ENCODE results near the gene PRR33. TPM values are rescaled to one million over a fixed set of nuclear protein-coding genes. Genes with fewer than 3 reads are reported as not detected.

Gene PRR33
- total and polyA plus RNA-seq, 10 of the 15 experiments (the other 5 are each of a cell fraction or from before 2014, with no cell fraction given), result 0.02 to 1.0 (median 0.38) TPM; not detected in 6

DNA sequence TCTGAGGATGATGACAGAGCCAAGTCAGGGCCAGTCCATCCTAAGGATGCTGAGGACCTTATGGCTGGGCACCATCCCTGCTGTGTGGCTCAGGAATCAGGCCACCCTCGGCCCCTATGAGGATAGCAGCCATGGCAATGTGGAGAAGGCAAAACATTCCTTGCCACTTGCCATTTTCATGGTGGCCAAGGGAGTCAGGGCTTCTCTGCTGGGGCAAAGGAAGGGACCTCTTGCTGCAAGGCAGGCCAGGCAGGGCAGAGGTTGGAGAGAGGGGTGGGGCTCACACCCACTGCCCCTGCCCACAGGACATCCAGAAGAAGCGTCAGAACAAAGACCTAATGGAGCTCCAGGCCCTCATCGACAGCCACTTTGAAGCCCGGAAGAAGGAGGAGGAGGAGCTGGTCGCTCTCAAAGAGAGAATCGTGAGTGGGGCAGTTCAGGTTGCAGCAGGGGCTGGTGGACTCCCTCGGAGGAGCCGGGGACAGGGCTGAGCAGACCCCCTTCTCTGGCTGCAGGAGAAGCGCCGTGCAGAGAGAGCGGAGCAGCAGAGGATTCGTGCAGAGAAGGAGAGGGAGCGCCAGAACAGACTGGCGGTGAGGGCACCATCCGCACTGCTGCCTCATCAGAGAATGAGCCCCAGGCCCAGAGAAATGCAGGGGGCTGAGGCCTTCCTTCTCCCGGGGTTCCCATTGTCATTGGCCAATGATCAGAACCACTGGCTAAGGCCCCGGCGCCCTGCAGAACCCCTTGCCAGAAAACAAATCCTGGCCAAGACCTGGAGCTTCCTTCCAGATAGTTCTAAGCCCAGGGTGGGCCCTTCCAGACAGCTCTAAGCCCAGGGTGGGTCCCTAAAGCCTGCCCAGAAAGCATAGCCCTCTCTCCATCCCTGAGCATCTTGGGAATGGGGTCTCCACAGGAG lies 42.0 kb upstream of the PRR33 start:
- ChIA-PET POLR2A (no interaction called here), RAD21 (ENCODE audit: unreplicated experiment) (no interaction called here), CTCF (interaction anchor here (2.1 kb wide), 1 partner anchor 218 kb away, joined by 7 read pairs; no protein-coding TSS in a partner anchor), SMC1A (ENCODE audit: uncharacterized antibody, unreplicated experiment) (no interaction called here)
- no peaks in the 10 kb centered on the region for H4K20me1 ChIP-seq (ENCODE audit: control insufficient read depth, insufficient read depth)
- no peak overlapping the region for H3K4me2 ChIP-seq (ENCODE audit: control insufficient read depth, insufficient read depth)
- no peak overlapping the region for H3K4me3 ChIP-seq
- H3K36me3 ChIP-seq (ENCODE audit: control insufficient read depth in 2 of 2, insufficient read depth in 2 of 2, low read length in 1 of 2), result no peaks in the 10 kb centered on the region
- no peak overlapping the region for H3K9ac ChIP-seq (ENCODE audit: control insufficient read depth, insufficient read depth, low read length)
- no peaks in the 10 kb centered on the region for H3K79me2 ChIP-seq (ENCODE audit: control insufficient read depth, insufficient read depth, low read length)
- FAIRE-seq (no peak), DNase-seq (ENCODE audit: low read depth, low spot score) (no peak), ATAC-seq (no peak)
- intact Hi-C loops (cut with micrococcal nuclease; ENCODE audit: unreplicated experiment), result no loop called here
- in situ Hi-C loops (cut with MboI), result no loop called here
- no peaks in the 10 kb centered on the region for H3K9me3 ChIP-seq (replicated peaks; ENCODE audit: control insufficient read depth, insufficient read depth, low read length)
- no peaks in the 10 kb centered on the region for H3K27me3 ChIP-seq (replicated peaks in 1 of 2; ENCODE audit: control insufficient read depth in 2 of 2, insufficient read depth in 2 of 2, low read length in 1 of 2)
- no peaks in the 10 kb centered on the region for H3K4me1 ChIP-seq (ENCODE audit: control insufficient read depth, insufficient read depth, low read length)
- H2AFZ ChIP-seq (ENCODE audit: control insufficient read depth, low read depth, low read length), result no peak overlapping the region
- whole genome bisulfite sequencing (ENCODE audit: insufficient coverage, insufficient replicate concordance, low lambda C conversion rate, missing lambda C conversion rate), result 49% methylated on average over 18 of the region's 18 CpGs
- TF ChIP-seq SREBF2 (IDR thresholded peaks at IDR 0.05; ENCODE audit: low read length), result no peak
- no peak for TF ChIP-seq BMI1 (IDR thresholded peaks at IDR 0.05; ENCODE audit: borderline replicate concordance)
- no peak for TF ChIP-seq BRCA1 (IDR thresholded peaks at IDR 0.05; ENCODE audit: low read depth, low read length)
- TF ChIP-seq NRF1 (conservative IDR thresholded peaks at IDR 0.05; ENCODE audit: low read depth, low read length), result no peak
- no peak for TF ChIP-seq MYB (IDR thresholded peaks at IDR 0.05; ENCODE audit: borderline replicate concordance, low read depth, low read length)
- TF ChIP-seq TCF3 (IDR thresholded peaks at IDR 0.05; ENCODE audit: borderline replicate concordance, insufficient read depth, low read depth, low read length), result no peak
- TF ChIP-seq NR2C2 (IDR thresholded peaks at IDR 0.05; ENCODE audit: borderline replicate concordance, control insufficient read depth, insufficient read length, low read depth), result no peak
- TF ChIP-seq RCOR1 (conservative IDR thresholded peaks at IDR 0.05; ENCODE audit: low read depth, low read length), result no peak
- TF ChIP-seq SUPT20H (IDR thresholded peaks at IDR 0.05; ENCODE audit: borderline replicate concordance, control insufficient read depth, low read depth, low read length), result no peak
- no peak for TF ChIP-seq ZZZ3 (IDR thresholded peaks at IDR 0.05; ENCODE audit: control insufficient read depth, insufficient read length, low read depth)
- no peak for TF ChIP-seq CREM (IDR thresholded peaks at IDR 0.05; ENCODE audit: low read depth)
- TF ChIP-seq, protein P1, sequence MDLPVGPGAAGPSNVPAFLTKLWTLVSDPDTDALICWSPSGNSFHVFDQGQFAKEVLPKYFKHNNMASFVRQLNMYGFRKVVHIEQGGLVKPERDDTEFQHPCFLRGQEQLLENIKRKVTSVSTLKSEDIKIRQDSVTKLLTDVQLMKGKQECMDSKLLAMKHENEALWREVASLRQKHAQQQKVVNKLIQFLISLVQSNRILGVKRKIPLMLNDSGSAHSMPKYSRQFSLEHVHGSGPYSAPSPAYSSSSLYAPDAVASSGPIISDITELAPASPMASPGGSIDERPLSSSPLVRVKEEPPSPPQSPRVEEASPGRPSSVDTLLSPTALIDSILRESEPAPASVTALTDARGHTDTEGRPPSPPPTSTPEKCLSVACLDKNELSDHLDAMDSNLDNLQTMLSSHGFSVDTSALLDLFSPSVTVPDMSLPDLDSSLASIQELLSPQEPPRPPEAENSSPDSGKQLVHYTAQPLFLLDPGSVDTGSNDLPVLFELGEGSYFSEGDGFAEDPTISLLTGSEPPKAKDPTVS (IDR thresholded peaks at IDR 0.05; ENCODE audit: low read depth, low read length), result no peak
- TF ChIP-seq, protein P2, sequence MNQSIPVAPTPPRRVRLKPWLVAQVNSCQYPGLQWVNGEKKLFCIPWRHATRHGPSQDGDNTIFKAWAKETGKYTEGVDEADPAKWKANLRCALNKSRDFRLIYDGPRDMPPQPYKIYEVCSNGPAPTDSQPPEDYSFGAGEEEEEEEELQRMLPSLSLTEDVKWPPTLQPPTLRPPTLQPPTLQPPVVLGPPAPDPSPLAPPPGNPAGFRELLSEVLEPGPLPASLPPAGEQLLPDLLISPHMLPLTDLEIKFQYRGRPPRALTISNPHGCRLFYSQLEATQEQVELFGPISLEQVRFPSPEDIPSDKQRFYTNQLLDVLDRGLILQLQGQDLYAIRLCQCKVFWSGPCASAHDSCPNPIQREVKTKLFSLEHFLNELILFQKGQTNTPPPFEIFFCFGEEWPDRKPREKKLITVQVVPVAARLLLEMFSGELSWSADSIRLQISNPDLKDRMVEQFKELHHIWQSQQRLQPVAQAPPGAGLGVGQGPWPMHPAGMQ (IDR thresholded peaks at IDR 0.05; ENCODE audit: borderline replicate concordance), result no peak
- no peak for TF ChIP-seq NFYB (IDR thresholded peaks at IDR 0.05; ENCODE audit: insufficient read depth, low read depth, low read length)
- no peak for TF ChIP-seq STAT1 (conservative IDR thresholded peaks at IDR 0.05)
- TF ChIP-seq, protein P3, sequence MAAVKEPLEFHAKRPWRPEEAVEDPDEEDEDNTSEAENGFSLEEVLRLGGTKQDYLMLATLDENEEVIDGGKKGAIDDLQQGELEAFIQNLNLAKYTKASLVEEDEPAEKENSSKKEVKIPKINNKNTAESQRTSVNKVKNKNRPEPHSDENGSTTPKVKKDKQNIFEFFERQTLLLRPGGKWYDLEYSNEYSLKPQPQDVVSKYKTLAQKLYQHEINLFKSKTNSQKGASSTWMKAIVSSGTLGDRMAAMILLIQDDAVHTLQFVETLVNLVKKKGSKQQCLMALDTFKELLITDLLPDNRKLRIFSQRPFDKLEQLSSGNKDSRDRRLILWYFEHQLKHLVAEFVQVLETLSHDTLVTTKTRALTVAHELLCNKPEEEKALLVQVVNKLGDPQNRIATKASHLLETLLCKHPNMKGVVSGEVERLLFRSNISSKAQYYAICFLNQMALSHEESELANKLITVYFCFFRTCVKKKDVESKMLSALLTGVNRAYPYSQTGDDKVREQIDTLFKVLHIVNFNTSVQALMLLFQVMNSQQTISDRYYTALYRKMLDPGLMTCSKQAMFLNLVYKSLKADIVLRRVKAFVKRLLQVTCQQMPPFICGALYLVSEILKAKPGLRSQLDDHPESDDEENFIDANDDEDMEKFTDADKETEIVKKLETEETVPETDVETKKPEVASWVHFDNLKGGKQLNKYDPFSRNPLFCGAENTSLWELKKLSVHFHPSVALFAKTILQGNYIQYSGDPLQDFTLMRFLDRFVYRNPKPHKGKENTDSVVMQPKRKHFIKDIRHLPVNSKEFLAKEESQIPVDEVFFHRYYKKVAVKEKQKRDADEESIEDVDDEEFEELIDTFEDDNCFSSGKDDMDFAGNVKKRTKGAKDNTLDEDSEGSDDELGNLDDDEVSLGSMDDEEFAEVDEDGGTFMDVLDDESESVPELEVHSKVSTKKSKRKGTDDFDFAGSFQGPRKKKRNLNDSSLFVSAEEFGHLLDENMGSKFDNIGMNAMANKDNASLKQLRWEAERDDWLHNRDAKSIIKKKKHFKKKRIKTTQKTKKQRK (IDR thresholded peaks at IDR 0.05; ENCODE audit: low read depth, low read length), result no peak
- TF ChIP-seq FOS (IDR thresholded peaks at IDR 0.05; ENCODE audit: borderline replicate concordance, extremely low read depth, insufficient read length), result no peak
- no peak overlapping the region for H3K27ac ChIP-seq (ENCODE audit: control insufficient read depth, insufficient read depth)
- BruUV-seq (replicated peaks), result no TSS peak
